ENCODE results near the gene RWDD2A. TPM values are rescaled to one million over a fixed set of nuclear protein-coding genes. Genes with fewer than 3 reads are reported as not detected.
A peak's percentile ranks its signal among the peaks of the same experiment; 100 is the strongest.
"Not testable (repeated sequence)": the region's sequence is repeated elsewhere in the genome, so short reads cannot be mapped to it uniquely, and the experiment has no call there.

Gene RWDD2A
- total RNA-seq, 1 experiment from 2014 or later: 3.6 TPM

DNA sequence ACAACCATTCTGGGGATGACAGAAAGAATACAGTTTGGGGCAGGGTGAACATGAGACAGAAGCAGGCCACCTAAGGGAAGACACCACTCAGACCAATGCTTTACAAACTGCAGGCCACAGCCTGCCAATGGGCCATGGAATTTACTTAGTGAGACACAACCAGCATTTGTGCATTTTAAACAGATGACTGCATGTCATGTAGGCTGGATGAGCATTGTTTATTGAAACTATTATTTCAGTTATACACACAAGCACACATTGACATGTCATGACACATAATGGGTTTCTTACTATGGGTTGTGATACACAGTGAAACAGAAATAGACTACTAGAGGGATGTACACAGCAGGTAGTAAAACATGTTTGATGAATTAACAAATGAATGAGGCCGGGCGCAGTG, 8.1 kb upstream of the RWDD2A start:
- Histone ChIP-seq H3K27ac (no peak overlapping the region), H3K4me1 (no peaks in the 10 kb centered on the region), H3K27me3 (no peaks in the 10 kb centered on the region), H3K9me3 (replicated peaks) (no peaks in the 10 kb centered on the region), H3K4me3 (no peak overlapping the region), H3K36me3 (peaks cover 42% of the 10 kb centered on the region)
- DNase-seq: no peak

GRCh38 chr6:83188501-83188900, 4.7 kb upstream of the RWDD2A start:
- DNase-seq: peak in 1 of 2 experiments; percentile 20
- H3K36me3 ChIP-seq: peaks cover 19% of the 10 kb centered on the region

DNA sequence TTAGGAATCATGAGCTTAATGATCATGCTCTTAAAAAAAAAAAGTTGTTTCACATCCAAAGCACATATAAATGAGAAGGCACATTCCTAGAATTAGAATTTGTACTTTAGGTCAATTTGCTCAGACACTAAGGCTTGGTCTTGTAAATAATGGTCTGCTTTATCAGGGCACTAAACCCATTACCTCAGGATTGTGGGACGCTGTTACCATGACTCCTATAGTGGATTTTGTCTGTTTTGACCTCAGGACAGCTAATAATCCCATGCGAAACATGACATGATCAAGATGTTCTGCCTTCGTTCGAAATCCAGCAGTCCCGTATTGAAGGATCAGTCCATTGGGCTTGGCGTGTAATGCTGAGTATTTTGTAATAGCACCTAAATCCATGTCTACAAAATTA, 2.5 kb upstream of the RWDD2A start:
- no peak overlapping the region for H3K4me3 ChIP-seq
- no peak for DNase-seq
- no peaks in the 10 kb centered on the region for H3K4me1 ChIP-seq
- no peaks in the 10 kb centered on the region for H3K27me3 ChIP-seq
- no peaks in the 10 kb centered on the region for H3K9me3 ChIP-seq (replicated peaks)
- H3K36me3 ChIP-seq: peaks cover 14% of the 10 kb centered on the region
- no peak overlapping the region for H3K27ac ChIP-seq

More at GRCh38 chr6:83188501-83188900, 4.7 kb upstream of the RWDD2A start:
- Histone ChIP-seq H3K4me3 (no peak overlapping the region), H3K27me3 (no peaks in the 10 kb centered on the region), H3K9me3 (replicated peaks) (no peaks in the 10 kb centered on the region), H3K4me1 (no peaks in the 10 kb centered on the region), H3K27ac (no peak overlapping the region)

- H3K4me1 ChIP-seq; H3K9me3 ChIP-seq (replicated peaks); H3K27ac ChIP-seq; H3K27me3 ChIP-seq; H3K36me3 ChIP-seq; DNase-seq: not testable (repeated sequence)
- peak overlapping the region; percentile 74 for H3K4me3 ChIP-seq
These were observed 1.2 kb upstream of the RWDD2A start for GRCh38 chr6:83191974-83192373.

- DNase-seq: no peak
- H3K36me3 ChIP-seq: 0 out of 2 replicates have a peak, but pooled peaks cover 2% of the 10 kb centered on the region
- H3K27ac ChIP-seq: no peak overlapping the region
- no peaks in the 10 kb centered on the region for H3K27me3 ChIP-seq
- no peaks in the 10 kb centered on the region for H3K9me3 ChIP-seq (replicated peaks)
- H3K4me3 ChIP-seq: peak overlapping the region; percentile 74
- no peaks in the 10 kb centered on the region for H3K4me1 ChIP-seq
These were observed 701 bp upstream of the RWDD2A start for GRCh38 chr6:83192456-83192855.

DNA sequence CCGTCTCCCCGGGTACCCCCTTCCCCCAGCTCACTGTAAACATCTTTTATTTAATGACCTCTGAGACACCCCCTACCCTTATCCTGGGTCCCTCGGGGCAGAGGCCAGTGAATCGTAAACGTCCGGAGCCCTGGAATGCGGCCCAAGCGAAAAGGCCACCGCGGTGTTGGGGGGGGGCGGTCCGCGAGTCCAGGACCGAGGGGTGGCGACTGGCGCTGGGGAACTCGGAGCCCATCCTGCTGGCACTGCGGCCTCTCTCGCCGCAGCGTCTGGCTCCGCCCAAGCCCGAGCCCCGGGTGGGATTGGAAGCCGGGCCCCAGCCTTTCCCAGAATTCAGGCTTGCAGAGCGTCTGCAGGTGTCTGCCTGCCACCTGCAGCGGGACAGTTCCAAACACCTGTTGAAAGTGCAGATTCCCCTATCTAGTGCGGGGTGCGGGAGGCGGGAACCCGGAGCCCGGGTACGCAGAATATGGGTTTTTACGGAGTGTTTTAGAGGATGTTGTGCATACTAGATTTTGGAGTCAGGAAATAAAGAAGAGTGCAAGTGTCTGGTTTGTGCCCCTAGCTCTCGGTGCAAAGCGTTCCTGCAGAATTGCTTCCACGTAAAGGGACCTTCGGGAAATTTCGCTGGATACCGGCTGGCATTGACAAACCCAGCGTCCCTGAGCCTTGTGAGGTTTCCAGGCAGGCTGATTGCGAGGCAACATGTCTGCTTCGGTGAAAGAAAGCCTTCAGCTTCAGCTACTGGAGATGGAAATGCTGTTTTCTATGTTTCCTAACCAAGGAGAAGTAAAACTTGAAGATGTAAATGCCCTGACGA, 800 bp downstream of the RWDD2A start:
- H3K27me3 ChIP-seq: no peaks in the 10 kb centered on the region

DNA sequence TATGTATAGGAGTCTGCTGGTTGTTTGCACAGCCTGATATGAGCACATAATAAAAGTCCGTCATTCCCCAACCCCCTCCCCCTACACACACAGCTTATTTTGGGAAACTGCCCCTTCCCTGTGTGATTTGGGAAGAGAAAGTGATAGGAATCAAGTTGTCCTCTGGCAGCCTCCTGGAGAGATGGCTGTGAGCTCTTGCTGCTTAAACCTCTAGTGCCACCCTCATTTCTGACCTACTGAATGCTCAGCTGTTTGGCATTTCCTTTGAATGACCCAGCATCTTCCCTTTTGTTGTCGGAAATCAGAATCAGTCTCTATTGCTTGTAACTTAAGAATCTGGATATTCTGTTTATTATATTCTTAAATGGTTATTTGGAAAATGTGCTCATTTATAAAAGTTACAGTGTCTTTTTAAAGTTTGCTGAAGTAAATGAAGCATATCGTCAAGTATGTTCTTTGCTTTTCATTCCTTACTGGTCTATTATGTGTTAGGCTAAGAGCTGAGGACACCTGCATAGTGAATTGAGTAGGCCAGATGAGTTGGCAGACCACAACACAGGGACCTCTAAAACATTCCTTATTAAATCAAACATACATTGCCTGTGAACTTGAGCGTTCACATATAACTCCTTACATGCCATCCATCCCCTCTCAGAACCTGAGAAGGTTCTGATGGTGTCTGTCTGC, 5.5 kb downstream of the RWDD2A start:
- no peak overlapping the region for H3K4me3 ChIP-seq
- DNase-seq: no peak
- no peaks in the 10 kb centered on the region for H3K27me3 ChIP-seq
- no peaks in the 10 kb centered on the region for H3K36me3 ChIP-seq
- no peaks in the 10 kb centered on the region for H3K4me1 ChIP-seq
- no peak overlapping the region for H3K27ac ChIP-seq
- H3K9me3 ChIP-seq (replicated peaks): no peaks in the 10 kb centered on the region

More for the DNA sequence above, 800 bp downstream of the RWDD2A start:
- Histone ChIP-seq H3K4me3 (peak overlapping the region; percentile 74), H3K36me3 (0 out of 2 replicates have a peak, but pooled peaks cover 2% of the 10 kb centered on the region), H3K4me1 (no peaks in the 10 kb centered on the region), H3K9me3 (replicated peaks) (no peaks in the 10 kb centered on the region), H3K27ac (peak overlapping the region; percentile 63)
- peak; percentile 35 to 51 for DNase-seq

DNA sequence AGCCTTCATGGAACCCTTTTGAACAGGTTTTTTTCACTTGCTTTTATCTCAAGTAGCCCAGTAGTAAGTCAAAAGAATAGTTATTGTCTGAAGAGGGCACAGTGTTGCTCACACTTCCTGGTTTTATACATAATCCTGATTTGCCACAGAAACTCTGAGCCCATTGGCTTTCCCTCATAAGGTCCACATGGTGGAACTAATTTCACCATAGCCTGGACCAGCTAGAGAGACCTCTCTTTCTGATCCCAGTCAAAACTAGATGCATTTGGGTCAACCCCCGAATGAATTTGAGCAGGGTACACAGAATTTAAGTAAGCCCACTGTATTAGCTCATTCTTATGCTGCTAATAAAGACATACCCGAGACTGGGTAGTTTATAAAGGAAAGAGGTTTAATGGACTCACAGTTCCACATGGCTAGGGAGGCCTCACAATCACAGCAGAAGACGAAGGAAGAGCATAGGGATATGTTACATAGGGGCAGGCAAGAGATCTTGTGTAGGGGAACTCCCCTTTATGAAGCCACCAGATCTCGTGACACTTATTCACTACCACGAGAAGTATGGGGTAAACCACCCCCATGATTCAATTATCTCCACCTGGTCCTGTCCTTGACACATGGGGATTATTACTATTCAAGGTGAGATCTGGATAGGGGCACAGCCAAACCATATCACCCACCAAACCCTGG, 6.2 kb downstream of the RWDD2A start:
- H3K36me3 ChIP-seq: no peaks in the 10 kb centered on the region
- no peak overlapping the region for H3K4me3 ChIP-seq
- no peak overlapping the region for H3K27ac ChIP-seq
- no peaks in the 10 kb centered on the region for H3K4me1 ChIP-seq
- H3K9me3 ChIP-seq (replicated peaks): no peaks in the 10 kb centered on the region
- DNase-seq: no peak
- H3K27me3 ChIP-seq: no peaks in the 10 kb centered on the region

DNA sequence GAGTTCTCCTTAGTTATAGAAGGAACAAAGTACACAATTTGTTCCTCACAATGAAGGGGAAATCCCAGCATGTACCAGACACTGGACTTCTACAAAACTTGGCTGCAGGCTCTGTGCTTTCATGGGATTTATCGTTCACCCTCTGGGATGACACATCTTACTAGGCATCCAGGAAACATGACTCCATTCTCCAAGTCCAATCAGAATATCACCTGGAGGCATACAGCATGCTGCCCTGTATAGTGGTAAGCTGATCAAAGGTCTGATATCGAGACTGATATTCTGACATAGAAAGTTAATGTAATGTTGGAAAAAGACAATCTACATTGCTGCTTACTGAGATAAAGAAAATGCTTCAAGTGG, 6.7 kb downstream of the RWDD2A start:
- no peaks in the 10 kb centered on the region for H3K4me1 ChIP-seq
- no peak overlapping the region for H3K4me3 ChIP-seq
- no peaks in the 10 kb centered on the region for H3K36me3 ChIP-seq
- no peak for DNase-seq
- H3K9me3 ChIP-seq (replicated peaks): no peaks in the 10 kb centered on the region
- no peaks in the 10 kb centered on the region for H3K27me3 ChIP-seq
- H3K27ac ChIP-seq: no peak overlapping the region

DNA sequence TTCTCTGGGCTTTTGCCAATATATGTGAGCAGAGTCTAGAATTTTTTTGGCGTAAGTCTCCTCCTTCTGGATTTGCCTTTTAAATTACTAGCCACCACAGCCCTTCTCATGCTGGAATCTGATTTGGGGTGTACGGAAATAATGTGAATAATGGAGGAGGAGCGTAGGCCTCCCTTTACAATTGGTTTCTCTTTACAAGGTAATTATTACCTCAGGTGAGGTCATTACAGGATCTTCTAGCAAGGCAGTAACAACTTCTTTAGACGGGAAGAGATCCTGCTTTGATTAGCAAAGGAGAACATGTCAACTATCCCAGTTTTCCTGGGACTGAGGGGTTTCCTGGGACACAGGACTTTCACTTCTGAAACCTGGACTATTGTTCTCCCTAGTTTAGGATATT, 8.9 kb downstream of the RWDD2A start:
- Histone ChIP-seq H3K36me3 (no peaks in the 10 kb centered on the region), H3K27ac (no peak overlapping the region), H3K27me3 (no peaks in the 10 kb centered on the region), H3K9me3 (replicated peaks) (no peaks in the 10 kb centered on the region), H3K4me3 (no peak overlapping the region), H3K4me1 (no peaks in the 10 kb centered on the region)
- no peak for DNase-seq

- no peaks in the 10 kb centered on the region for H3K36me3 ChIP-seq
- no peak overlapping the region for H3K27ac ChIP-seq
- peak; percentile 75 to 88 for DNase-seq
- H3K9me3 ChIP-seq (replicated peaks): no peaks in the 10 kb centered on the region
- no peak overlapping the region for H3K4me3 ChIP-seq
- H3K4me1 ChIP-seq: peaks cover 2% of the 10 kb centered on the region; the same call in 1 of the 2 replicates
- peaks cover 4% of the 10 kb centered on the region; the same call in 1 of the 2 replicates for H3K27me3 ChIP-seq
These were observed 22.2 kb downstream of the RWDD2A start for GRCh38 chr6:83215131-83216047.

GRCh38 chr6:83216806-83217205, 23.6 kb downstream of the RWDD2A start:
- H3K9me3 ChIP-seq (replicated peaks): no peaks in the 10 kb centered on the region
- peaks cover 2% of the 10 kb centered on the region; the same call in 1 of the 2 replicates for H3K4me1 ChIP-seq
- no peaks in the 10 kb centered on the region for H3K36me3 ChIP-seq
- H3K4me3 ChIP-seq: no peak overlapping the region
- DNase-seq: no peak
- H3K27ac ChIP-seq: no peak overlapping the region
- H3K27me3 ChIP-seq: peaks cover under 1% of the 10 kb centered on the region; the same call in 1 of the 2 replicates

- Histone ChIP-seq H3K9me3 (replicated peaks) (no peaks in the 10 kb centered on the region), H3K27ac (no peak overlapping the region), H3K4me3 (no peak overlapping the region), H3K27me3 (no peaks in the 10 kb centered on the region), H3K36me3 (no peaks in the 10 kb centered on the region), H3K4me1 (peaks cover 2% of the 10 kb centered on the region; the same call in 1 of the 2 replicates)
- no peak for DNase-seq
These were observed 25.5 kb downstream of the RWDD2A start for GRCh38 chr6:83218646-83219045.

- no peak for DNase-seq
These were observed 27.0 kb downstream of the RWDD2A start for GRCh38 chr6:83220121-83220520.

More at GRCh38 chr6:83220121-83220520, 27.0 kb downstream of the RWDD2A start:
- H3K4me3 ChIP-seq: no peak overlapping the region
- H3K27me3 ChIP-seq: no peaks in the 10 kb centered on the region
- H3K36me3 ChIP-seq: no peaks in the 10 kb centered on the region
- H3K27ac ChIP-seq: no peak overlapping the region
- no peaks in the 10 kb centered on the region for H3K9me3 ChIP-seq (replicated peaks)
- peaks cover 2% of the 10 kb centered on the region; the same call in 1 of the 2 replicates for H3K4me1 ChIP-seq
